HepG2 (cell line): ENCODE measurements around the gene ARHGAP9. TPM values are rescaled to one million over a fixed set of nuclear protein-coding genes. Genes with fewer than 3 reads are reported as not detected.

Experiments
- CEBPG ChIP-seq: IDR thresholded peaks from 2 replicates; pipeline ENCODE4 v1.6.1; 2016
- FOXK1 ChIP-seq: sonication (generic); formaldehyde crosslinking; IDR thresholded peaks from 2 replicates; pipeline ENCODE4 v1.4.0; 2020; ENCODE audit warnings: low read depth, missing genetic modification reagents, borderline replicate concordance
- MAX ChIP-seq: IDR thresholded peaks from 2 replicates; pipeline ENCODE4 v1.6.1; 2012; ENCODE audit warnings: inconsistent platforms
- NFYC ChIP-seq: IDR thresholded peaks from 2 replicates; pipeline ENCODE4 v1.6.1; 2016; ENCODE audit warnings: missing genetic modification reagents, missing compliant biosample characterization
- NR0B2 ChIP-seq: sonication (generic); formaldehyde crosslinking; IDR thresholded peaks from 2 replicates; pipeline ENCODE4 v1.4.0; 2020; ENCODE audit warnings: mild to moderate bottlenecking, missing genetic modification reagents
- NR2F6 ChIP-seq, 2 experiments: IDR thresholded peaks; 2 replicates each; pipeline ENCODE4 v1.6.1; 2016; ENCODE audit warnings: antibody characterized with exemption in 1 of 2, mild to moderate bottlenecking in 1 of 2
- RFXANK ChIP-seq: IDR thresholded peaks from 2 replicates; pipeline ENCODE4 v1.6.1; 2016
- RXRB ChIP-seq: IDR thresholded peaks from 2 replicates; pipeline ENCODE4 v1.6.1; 2016; ENCODE audit warnings: borderline replicate concordance, missing genetic modification reagents, missing compliant biosample characterization
- SMC3 ChIP-seq: IDR thresholded peaks from 2 replicates; pipeline ENCODE4 v1.6.1; 2011; ENCODE audit warnings: low read length, improper control_type of control experiment
- TBX2 ChIP-seq: sonication (generic); formaldehyde crosslinking; IDR thresholded peaks from 2 replicates; pipeline ENCODE4 v1.5.0; 2020; ENCODE audit warnings: missing genetic modification reagents, mild to moderate bottlenecking, borderline replicate concordance
- TEAD3 ChIP-seq: optimal IDR thresholded peaks from 2 replicates; pipeline ENCODE3; 2016; ENCODE audit warnings: borderline replicate concordance
- TFAP4 ChIP-seq: sonication (generic); IDR thresholded peaks from 2 replicates; pipeline ENCODE4 v1.6.1; 2016; ENCODE audit warnings: low read depth, borderline replicate concordance
- XRCC5 ChIP-seq: fragments of 200-400 bp; formaldehyde crosslinking; optimal IDR thresholded peaks from 2 replicates; pipeline ENCODE3; 2017; ENCODE audit warnings: mild to moderate bottlenecking, low read length
- ZBTB38 ChIP-seq: sonication (generic); formaldehyde crosslinking; IDR thresholded peaks from 2 replicates; pipeline ENCODE4 v1.5.1; 2020; ENCODE audit warnings: mild to moderate bottlenecking, missing genetic modification reagents
- ZKSCAN5 ChIP-seq: sonication (generic); formaldehyde crosslinking; IDR thresholded peaks from 2 replicates; pipeline ENCODE4 v1.5.1; 2020; ENCODE audit warnings: mild to moderate bottlenecking, missing genetic modification reagents
- ZNF121 ChIP-seq: sonication (generic); formaldehyde crosslinking; IDR thresholded peaks from 2 replicates; pipeline ENCODE4 v1.5.0; 2020; ENCODE audit warnings: mild to moderate bottlenecking, missing genetic modification reagents
- ZNF34 ChIP-seq: sonication (generic); formaldehyde crosslinking; IDR thresholded peaks from 2 replicates; pipeline ENCODE4 v1.4.0; 2020; ENCODE audit warnings: mild to moderate bottlenecking, missing genetic modification reagents, borderline replicate concordance
- ZNF362 ChIP-seq: sonication (generic); formaldehyde crosslinking; IDR thresholded peaks from 2 replicates; pipeline ENCODE4 v1.4.0; 2020; ENCODE audit warnings: missing genetic modification reagents, mild to moderate bottlenecking, borderline replicate concordance
- ZNF687 ChIP-seq: sonication (generic); formaldehyde crosslinking; IDR thresholded peaks from 2 replicates; pipeline ENCODE4 v1.5.1; 2020; ENCODE audit warnings: mild to moderate bottlenecking, missing genetic modification reagents, moderate library complexity
- ZNF800 ChIP-seq: sonication (generic); formaldehyde crosslinking; IDR thresholded peaks from 2 replicates; pipeline ENCODE4 v1.4.0; 2020; ENCODE audit warnings: missing genetic modification reagents
- ZSCAN25 ChIP-seq: sonication (generic); formaldehyde crosslinking; IDR thresholded peaks from 2 replicates; pipeline ENCODE4 v1.8.0; 2022; ENCODE audit warnings: mild to moderate bottlenecking, missing genetic modification reagents
- polyA plus RNA-seq, 8 experiments: library from polyadenylated mRNA; depleted of rRNA in 3 of 8; stranded (reverse) in 7 of 8; unstranded in 1 of 8; fragments of >200 nt; fragmentation: Illumina TruSeq in 4 of 8; extraction: Trizol in 4 of 8; gene quantifications; 2 replicates each; pipeline versions ENCODE4 v1.2.1 to v1.2.3, GENCODE V29; 2011 to 2016; ENCODE audit warnings: low read depth in 4 of 8, missing spikeins in 1 of 8, mixed read lengths in 1 of 8; ENCODE audit not compliant: insufficient read depth in 1 of 8
- total RNA-seq, 5 experiments: library from RNA; depleted of rRNA; stranded (reverse); fragments of >200 nt; fragmentation: Illumina TruSeq; extraction: Trizol; gene quantifications; 2 replicates each; pipeline ENCODE4 v1.2.3, GENCODE V29; 2016; ENCODE audit warnings: low read depth in 1 of 5

The ARHGAP9 gene
- total and polyA plus RNA-seq, 2 of the 13 experiments (the other 11 are each of a cell fraction or from before 2014, with no cell fraction given): 0.18 to 1.2 TPM

GRCh38 chr12:57462251-57462911, 17.3 kb downstream of the ARHGAP9 start (continued):
- 0 out of 2 replicates have a peak, but pooled peaks have one; percentile 10 for TF ChIP-seq RXRB
- TF ChIP-seq RFXANK: no peak
- TF ChIP-seq NR0B2: no peak
- no peak for TF ChIP-seq NR2F6 (IDR thresholded peaks at IDR 0.05)
- peak; percentile 37; the same call in 1 of the 2 replicates for TF ChIP-seq NR2F6 (CRISPR knock-in tag; IDR thresholded peaks at IDR 0.05)
- TF ChIP-seq TBX2 (CRISPR knock-in tag): no peak
- TF ChIP-seq XRCC5: peak; percentile 97
- 0 out of 2 replicates have a peak, but pooled peaks have one; percentile 7 for TF ChIP-seq CEBPG (CRISPR knock-in tag)
- TF ChIP-seq ZKSCAN5 (CRISPR knock-in tag): no peak
- TF ChIP-seq SMC3: peak; percentile 45; the same call in 1 of the 2 replicates
- peak; percentile 63; the same call in 1 of the 2 replicates for TF ChIP-seq TFAP4
- TF ChIP-seq NFYC (CRISPR knock-in tag): no peak
- TF ChIP-seq ZBTB38: no peak
- TF ChIP-seq MAX: peak; percentile 62; the same call in 1 of the 2 replicates
- TF ChIP-seq TEAD3: peak; percentile 59
- no peak for TF ChIP-seq ZNF800 (CRISPR knock-in tag)
- peak; percentile 48 for TF ChIP-seq ZNF687 (CRISPR knock-in tag)
- TF ChIP-seq ZNF121 (CRISPR knock-in tag): peak; percentile 62; the same call in 1 of the 2 replicates
- TF ChIP-seq ZNF34 (CRISPR knock-in tag): no peak
- TF ChIP-seq ZNF362 (CRISPR knock-in tag): no peak; the same call in 1 of the 2 replicates
- peak; percentile 24; the same call in 1 of the 2 replicates for TF ChIP-seq FOXK1 (CRISPR knock-in tag)
- no peak for TF ChIP-seq ZSCAN25
